ENCODE data around the gene KIF1B.

GRCh38 chr1:10229903-10230302 is 19.5 kb downstream of the KIF1B start:
- TF ChIP-seq ZBTB7A (IDR thresholded peaks at IDR 0.05; ENCODE audit: low read depth) (no peak), REST (IDR thresholded peaks at IDR 0.05; ENCODE audit: low read depth) (no peak), EGR1 (IDR thresholded peaks at IDR 0.05) (no peak), RAD21 (IDR thresholded peaks at IDR 0.05; ENCODE audit: low read depth) (no peak), EP300 (IDR thresholded peaks at IDR 0.05; ENCODE audit: borderline replicate concordance) (no peak), CEBPB (IDR thresholded peaks at IDR 0.05) (no peak), YY1 (IDR thresholded peaks at IDR 0.05; ENCODE audit: low read depth) (no peak)

All from Ishikawa (cell line).